HepG2 (cell line): Measurements from ENCODE around the gene HOXA5. TPM values are rescaled to one million over a fixed set of nuclear protein-coding genes. Genes with fewer than 3 reads are reported as not detected.

ENCODE experiments used
- ATF7 ChIP-seq, 2 experiments: fragments of 450-650 bp in 1 of 2; sonication (generic) in 1 of 2; formaldehyde crosslinking in 1 of 2; IDR thresholded peaks; 2 replicates each; pipeline versions ENCODE4 v1.4.0 to v1.6.1; 2016 to 2020; ENCODE audit warnings: antibody characterized with exemption in 1 of 2, mild to moderate bottlenecking in 1 of 2, missing genetic modification reagents in 1 of 2
- ATF7-NPFF ChIP-seq: sonication (generic); formaldehyde crosslinking; IDR thresholded peaks from 2 replicates; pipeline ENCODE4 v1.8.1; 2023; ENCODE audit warnings: mild to moderate bottlenecking, low read depth, missing genetic modification reagents, moderate library complexity
- CBX1 ChIP-seq: IDR thresholded peaks from one replicate; pipeline ENCODE4 v1.6.1; 2016; ENCODE audit warnings: antibody characterized with exemption, low read depth
- CEBPG ChIP-seq: IDR thresholded peaks from 2 replicates; pipeline ENCODE4 v1.6.1; 2016
- HOXD1 ChIP-seq: sonication (generic); formaldehyde crosslinking; IDR thresholded peaks from 2 replicates; pipeline ENCODE4 v1.5.0; 2020; ENCODE audit warnings: missing genetic modification reagents
- KLF15 ChIP-seq: sonication (generic); formaldehyde crosslinking; IDR thresholded peaks from 2 replicates; pipeline ENCODE4 v1.8.1; 2023; ENCODE audit warnings: borderline replicate concordance, mild to moderate bottlenecking, inconsistent platforms, missing genetic modification reagents, mixed read lengths
- POGZ ChIP-seq: sonication (generic); formaldehyde crosslinking; IDR thresholded peaks from 2 replicates; pipeline ENCODE4 v1.4.0; 2020; ENCODE audit warnings: mild to moderate bottlenecking, missing genetic modification reagents
- RARA ChIP-seq: IDR thresholded peaks from 2 replicates; pipeline ENCODE4 v1.6.1; 2016; ENCODE audit warnings: missing genetic modification reagents, missing compliant biosample characterization
- REPIN1 ChIP-seq: sonication (generic); formaldehyde crosslinking; IDR thresholded peaks from 2 replicates; pipeline ENCODE4 v1.8.0; 2022; ENCODE audit warnings: missing genetic modification reagents, low read depth, mild to moderate bottlenecking, borderline replicate concordance
- SKI ChIP-seq: fragments of 450-650 bp; IDR thresholded peaks from one replicate; pipeline ENCODE4 v1.6.1; 2018; ENCODE audit warnings: mild to moderate bottlenecking; ENCODE audit not compliant: partially characterized antibody
- TSC22D2 ChIP-seq: sonication (generic); formaldehyde crosslinking; IDR thresholded peaks from 2 replicates; pipeline ENCODE4 v1.5.1; 2020; ENCODE audit warnings: missing genetic modification reagents, mild to moderate bottlenecking, borderline replicate concordance
- ZBTB7A ChIP-seq: sonication (generic); formaldehyde crosslinking; IDR thresholded peaks from 2 replicates; pipeline ENCODE4 v1.8.0; 2022; ENCODE audit warnings: mild to moderate bottlenecking, missing genetic modification reagents
- ZNF20 ChIP-seq: sonication (generic); formaldehyde crosslinking; IDR thresholded peaks from 2 replicates; pipeline ENCODE4 v1.4.0; 2020; ENCODE audit warnings: mild to moderate bottlenecking, moderate library complexity, missing genetic modification reagents
- ZNF30 ChIP-seq: sonication (generic); formaldehyde crosslinking; IDR thresholded peaks from 2 replicates; pipeline ENCODE4 v1.5.0; 2020; ENCODE audit warnings: mild to moderate bottlenecking, missing genetic modification reagents
- ZNF547 ChIP-seq: sonication (generic); formaldehyde crosslinking; IDR thresholded peaks from 2 replicates; pipeline ENCODE4 v1.5.1; 2020; ENCODE audit warnings: mild to moderate bottlenecking, missing genetic modification reagents
- ZNF569 ChIP-seq: sonication (generic); formaldehyde crosslinking; IDR thresholded peaks from 2 replicates; pipeline ENCODE4 v1.5.0; 2020; ENCODE audit warnings: mild to moderate bottlenecking, missing genetic modification reagents, moderate library complexity, borderline replicate concordance
- ZNF644 ChIP-seq: IDR thresholded peaks from 2 replicates; pipeline ENCODE4 v1.6.1; 2016; ENCODE audit warnings: low read depth
- ZNF772 ChIP-seq: sonication (generic); formaldehyde crosslinking; IDR thresholded peaks from 2 replicates; pipeline ENCODE4 v1.5.0; 2020; ENCODE audit warnings: mild to moderate bottlenecking, missing genetic modification reagents
- polyA plus RNA-seq, 8 experiments: library from polyadenylated mRNA; depleted of rRNA in 3 of 8; stranded (reverse) in 7 of 8; unstranded in 1 of 8; fragments of >200 nt; fragmentation: Illumina TruSeq in 4 of 8; extraction: Trizol in 4 of 8; gene quantifications; 2 replicates each; pipeline versions ENCODE4 v1.2.1 to v1.2.3, GENCODE V29; 2011 to 2016; ENCODE audit warnings: low read depth in 4 of 8, missing spikeins in 1 of 8, mixed read lengths in 1 of 8; ENCODE audit not compliant: insufficient read depth in 1 of 8
- total RNA-seq, 5 experiments: library from RNA; depleted of rRNA; stranded (reverse); fragments of >200 nt; fragmentation: Illumina TruSeq; extraction: Trizol; gene quantifications; 2 replicates each; pipeline ENCODE4 v1.2.3, GENCODE V29; 2016; ENCODE audit warnings: low read depth in 1 of 5
- TF ChIP-seq, protein P1 (sequence below): sonication (generic); formaldehyde crosslinking; IDR thresholded peaks from 2 replicates; pipeline ENCODE4 v1.4.0; 2020; ENCODE audit warnings: missing genetic modification reagents
- TF ChIP-seq, protein P2 (sequence below): sonication (generic); formaldehyde crosslinking; IDR thresholded peaks from 2 replicates; pipeline ENCODE4 v1.8.1; 2023; ENCODE audit warnings: mild to moderate bottlenecking, moderate library complexity, missing genetic modification reagents
- TF ChIP-seq, protein P3 (sequence below): sonication (generic); formaldehyde crosslinking; IDR thresholded peaks from 2 replicates; pipeline ENCODE4 v1.4.0; 2020; ENCODE audit warnings: mild to moderate bottlenecking, missing genetic modification reagents
- TF ChIP-seq, protein P4 (sequence below): sonication (generic); formaldehyde crosslinking; IDR thresholded peaks from 2 replicates; pipeline ENCODE4 v1.4.0; 2020; ENCODE audit warnings: mild to moderate bottlenecking, missing genetic modification reagents
- TF ChIP-seq, protein P5 (sequence below): sonication (generic); formaldehyde crosslinking; IDR thresholded peaks from 2 replicates; pipeline ENCODE4 v1.8.0; 2022; ENCODE audit warnings: mild to moderate bottlenecking, missing genetic modification reagents
- TF ChIP-seq, protein P6 (sequence below): sonication (generic); formaldehyde crosslinking; IDR thresholded peaks from 2 replicates; pipeline ENCODE4 v1.4.0; 2020; ENCODE audit warnings: missing genetic modification reagents

The HOXA5 gene
- total and polyA plus RNA-seq, 2 of the 13 experiments (the other 11 are each of a cell fraction or from before 2014, with no cell fraction given), result 3.2 to 3.6 TPM

DNA sequence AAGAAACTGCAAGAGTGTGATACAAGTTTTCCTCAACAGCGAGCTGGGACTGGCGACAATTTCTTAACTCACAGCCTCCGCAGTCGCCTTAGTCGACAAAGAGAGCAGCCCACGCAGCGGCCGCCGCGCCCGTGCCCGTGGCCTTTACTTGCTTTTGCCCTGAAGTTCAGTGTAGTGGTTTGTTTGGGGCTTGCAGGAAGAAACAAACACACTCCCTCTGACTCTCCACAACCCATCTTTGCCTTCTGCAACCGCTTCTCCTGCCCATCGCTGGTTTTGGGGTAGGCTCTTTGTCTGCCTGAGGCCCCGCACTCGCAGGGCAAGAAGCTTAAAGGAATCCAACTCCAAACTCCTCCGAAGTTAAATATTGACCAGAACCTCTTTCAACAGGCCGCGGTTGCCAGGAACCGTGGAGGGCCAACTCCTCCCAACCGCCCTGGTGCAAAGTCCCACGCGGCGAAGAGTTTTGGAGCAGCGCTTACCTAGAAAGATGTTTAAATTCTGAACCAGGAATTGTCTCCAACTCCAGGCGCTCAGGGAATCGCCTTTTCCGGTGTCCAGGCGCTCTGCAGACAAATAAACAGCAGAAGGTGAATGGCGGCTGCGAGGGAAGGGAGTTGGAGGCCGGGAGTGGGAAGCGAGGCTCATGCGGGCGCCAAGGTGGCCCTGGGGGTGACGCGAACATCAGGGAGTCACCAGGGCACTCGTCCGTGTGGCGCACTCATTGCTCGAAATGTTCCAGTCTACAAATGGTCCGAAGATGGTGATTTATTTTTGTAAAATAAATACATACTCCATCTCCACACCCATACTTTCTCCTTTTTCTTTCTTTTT is 21.2 kb downstream of the HOXA5 start (continued):
- TF ChIP-seq TSC22D2 (CRISPR knock-in tag) (no peak), SKI (peak; percentile 39), HOXD1 (CRISPR knock-in tag) (no peak), KLF15 (CRISPR knock-in tag) (no peak; the same call in 1 of the 2 replicates), ATF7 (IDR thresholded peaks at IDR 0.05) (no peak), ATF7 (CRISPR knock-in tag; IDR thresholded peaks at IDR 0.05) (no peak; the same call in 1 of the 2 replicates), CBX1 (peak; percentile 54), ZNF772 (CRISPR knock-in tag) (no peak), POGZ (CRISPR knock-in tag) (peak; percentile 45; the same call in 1 of the 2 replicates), ATF7-NPFF (no peak), ZNF30 (CRISPR knock-in tag) (no peak), ZNF644 (CRISPR knock-in tag) (peak; percentile 38; the same call in 1 of the 2 replicates), RARA (CRISPR knock-in tag) (peak; percentile 89), REPIN1 (peak; percentile 67; the same call in 1 of the 2 replicates), ZNF547 (CRISPR knock-in tag) (no peak), ZNF20 (CRISPR knock-in tag) (no peak), CEBPG (peak; percentile 13; the same call in 1 of the 2 replicates), ZBTB7A (0 out of 2 replicates have a peak, but pooled peaks have one; percentile 47), ZNF569 (CRISPR knock-in tag) (no peak)
- TF ChIP-seq, protein P1, sequence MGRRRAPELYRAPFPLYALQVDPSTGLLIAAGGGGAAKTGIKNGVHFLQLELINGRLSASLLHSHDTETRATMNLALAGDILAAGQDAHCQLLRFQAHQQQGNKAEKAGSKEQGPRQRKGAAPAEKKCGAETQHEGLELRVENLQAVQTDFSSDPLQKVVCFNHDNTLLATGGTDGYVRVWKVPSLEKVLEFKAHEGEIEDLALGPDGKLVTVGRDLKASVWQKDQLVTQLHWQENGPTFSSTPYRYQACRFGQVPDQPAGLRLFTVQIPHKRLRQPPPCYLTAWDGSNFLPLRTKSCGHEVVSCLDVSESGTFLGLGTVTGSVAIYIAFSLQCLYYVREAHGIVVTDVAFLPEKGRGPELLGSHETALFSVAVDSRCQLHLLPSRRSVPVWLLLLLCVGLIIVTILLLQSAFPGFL (CRISPR knock-in tag), result no peak
- TF ChIP-seq, protein P2, sequence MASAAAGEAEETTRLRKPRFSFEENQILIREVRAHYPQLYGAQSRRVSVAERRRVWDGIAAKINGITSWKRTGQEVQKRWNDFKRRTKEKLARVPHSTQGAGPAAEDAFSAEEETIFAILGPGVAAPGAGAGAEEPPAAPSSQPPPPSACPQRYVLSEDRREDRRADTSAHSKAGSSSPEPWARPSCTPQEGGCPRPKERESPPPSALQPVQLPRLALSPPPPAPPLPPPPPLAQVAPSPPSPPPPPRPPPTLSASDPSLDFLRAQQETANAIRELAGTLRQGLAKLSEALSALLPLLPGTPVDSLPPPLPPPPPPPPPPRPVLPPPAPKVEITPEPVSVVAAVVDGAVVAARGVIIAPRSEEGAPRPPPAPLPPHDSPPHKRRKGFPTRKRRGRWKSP (CRISPR knock-in tag), result peak; percentile 88; the same call in 1 of the 2 replicates
- TF ChIP-seq, protein P3, sequence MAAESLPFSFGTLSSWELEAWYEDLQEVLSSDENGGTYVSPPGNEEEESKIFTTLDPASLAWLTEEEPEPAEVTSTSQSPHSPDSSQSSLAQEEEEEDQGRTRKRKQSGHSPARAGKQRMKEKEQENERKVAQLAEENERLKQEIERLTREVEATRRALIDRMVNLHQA (CRISPR knock-in tag), result no peak
- TF ChIP-seq, protein P4, sequence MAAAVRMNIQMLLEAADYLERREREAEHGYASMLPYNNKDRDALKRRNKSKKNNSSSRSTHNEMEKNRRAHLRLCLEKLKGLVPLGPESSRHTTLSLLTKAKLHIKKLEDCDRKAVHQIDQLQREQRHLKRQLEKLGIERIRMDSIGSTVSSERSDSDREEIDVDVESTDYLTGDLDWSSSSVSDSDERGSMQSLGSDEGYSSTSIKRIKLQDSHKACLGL, result no peak; the same call in 1 of the 2 replicates
- TF ChIP-seq, protein P5, sequence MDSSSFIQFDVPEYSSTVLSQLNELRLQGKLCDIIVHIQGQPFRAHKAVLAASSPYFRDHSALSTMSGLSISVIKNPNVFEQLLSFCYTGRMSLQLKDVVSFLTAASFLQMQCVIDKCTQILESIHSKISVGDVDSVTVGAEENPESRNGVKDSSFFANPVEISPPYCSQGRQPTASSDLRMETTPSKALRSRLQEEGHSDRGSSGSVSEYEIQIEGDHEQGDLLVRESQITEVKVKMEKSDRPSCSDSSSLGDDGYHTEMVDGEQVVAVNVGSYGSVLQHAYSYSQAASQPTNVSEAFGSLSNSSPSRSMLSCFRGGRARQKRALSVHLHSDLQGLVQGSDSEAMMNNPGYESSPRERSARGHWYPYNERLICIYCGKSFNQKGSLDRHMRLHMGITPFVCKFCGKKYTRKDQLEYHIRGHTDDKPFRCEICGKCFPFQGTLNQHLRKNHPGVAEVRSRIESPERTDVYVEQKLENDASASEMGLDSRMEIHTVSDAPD, result peak; percentile 19; the same call in 1 of the 2 replicates
- TF ChIP-seq, protein P6, sequence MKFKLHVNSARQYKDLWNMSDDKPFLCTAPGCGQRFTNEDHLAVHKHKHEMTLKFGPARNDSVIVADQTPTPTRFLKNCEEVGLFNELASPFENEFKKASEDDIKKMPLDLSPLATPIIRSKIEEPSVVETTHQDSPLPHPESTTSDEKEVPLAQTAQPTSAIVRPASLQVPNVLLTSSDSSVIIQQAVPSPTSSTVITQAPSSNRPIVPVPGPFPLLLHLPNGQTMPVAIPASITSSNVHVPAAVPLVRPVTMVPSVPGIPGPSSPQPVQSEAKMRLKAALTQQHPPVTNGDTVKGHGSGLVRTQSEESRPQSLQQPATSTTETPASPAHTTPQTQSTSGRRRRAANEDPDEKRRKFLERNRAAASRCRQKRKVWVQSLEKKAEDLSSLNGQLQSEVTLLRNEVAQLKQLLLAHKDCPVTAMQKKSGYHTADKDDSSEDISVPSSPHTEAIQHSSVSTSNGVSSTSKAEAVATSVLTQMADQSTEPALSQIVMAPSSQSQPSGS, result peak; percentile 37; the same call in 1 of the 2 replicates
